Hematopoietic multipotent progenitor cell (in vitro differentiated cells): Measurements from ENCODE around the gene CCL14. TPM values are rescaled to one million over a fixed set of nuclear protein-coding genes. Genes with fewer than 3 reads are reported as not detected.
"Not testable (repeated sequence)": the region's sequence is repeated elsewhere in the genome, so short reads cannot be mapped to it uniquely, and the experiment has no call there.

Experiments
- DNase-seq, 3 donors: peaks; one replicate each; pipeline ENCODE4 v3.0.0-alpha.2; 2011 to 2015; ENCODE audit warnings: low read depth in 2 of 3, low spot score in 2 of 3
- total RNA-seq: library from RNA; depleted of rRNA; stranded (reverse); fragments of >200 nt; gene quantifications from one replicate; pipeline ENCODE4 v1.2.3, GENCODE V29; 2012

Gene CCL14
- total RNA-seq, 1 donor: not detected

- DNase-seq: peak in 2 of 3 donors; percentile 58 to 87
Measured at GRCh38 chr17:35947156-35947585, 39.4 kb downstream of the CCL14 start.

GRCh38 chr17:35944151-35944550 lies 42.4 kb downstream of the CCL14 start:
- no peak for DNase-seq

- DNase-seq: no peak
Measured at GRCh38 chr17:35943537-35943936, 43.0 kb downstream of the CCL14 start, which contains the start of gene LYZL6. Gene LYZL6 (minus strand): TSS chr17:35943713. CDS start chr17:35939356, 4,357 bp downstream.

- DNase-seq: no peak
Measured at GRCh38 chr17:35942588-35943186, 43.8 kb downstream of the CCL14 start.

- not testable (repeated sequence) for DNase-seq
Measured at GRCh38 chr17:35938492-35938891, 48.0 kb downstream of the CCL14 start.

- no peak for DNase-seq
Measured at GRCh38 chr17:35936063-35936462, 50.5 kb downstream of the CCL14 start.

GRCh38 chr17:35934760-35935159 lies 51.8 kb downstream of the CCL14 start:
- no peak for DNase-seq

Other genes with a start within 250 kb of the CCL14 start
- gene GAS2L2, start 233.5 kb downstream of the CCL14 start, total RNA-seq: 0.54 TPM
- 0.27 TPM for gene C17orf50, start 225.8 kb downstream of the CCL14 start, total RNA-seq
- gene MMP28, start 191.1 kb downstream of the CCL14 start, total RNA-seq: 33.4 TPM
- gene TAF15, start 177.2 kb downstream of the CCL14 start, total RNA-seq: 61.4 TPM
- gene HEATR9, start 117.8 kb downstream of the CCL14 start, total RNA-seq: not detected
- gene CCL5, start 106.4 kb downstream of the CCL14 start, total RNA-seq: 1.3 TPM
- 0.54 TPM for gene RDM1, start 56.0 kb downstream of the CCL14 start, total RNA-seq
- gene LYZL6, start 43.0 kb downstream of the CCL14 start, total RNA-seq: not detected
- not detected for gene CCL16, start 5.2 kb downstream of the CCL14 start, total RNA-seq
- not detected for gene CCL15, start 14.8 kb upstream of the CCL14 start, total RNA-seq
- gene CCL23, start 31.2 kb upstream of the CCL14 start, total RNA-seq: 0.81 TPM
- not detected for gene CCL18, start 77.5 kb upstream of the CCL14 start, total RNA-seq
- 1.6 TPM for gene CCL3, start 103.4 kb upstream of the CCL14 start, total RNA-seq
- gene CCL4, start 117.1 kb upstream of the CCL14 start, total RNA-seq: 1.6 TPM
- 1.1 TPM for gene TBC1D3B, start 189.9 kb upstream of the CCL14 start, total RNA-seq
- gene CCL3L1, start 210.0 kb upstream of the CCL14 start, total RNA-seq: 0.54 TPM
- gene CCL4L2, start 224.3 kb upstream of the CCL14 start, total RNA-seq: not detected